ENCODE data around the gene COL1A1.

- no peak for TF ChIP-seq CTCF (conservative IDR thresholded peaks at IDR 0.05)
- no peak for TF ChIP-seq EZH2 (IDR thresholded peaks at IDR 0.05; ENCODE audit: low read depth)
Observed at GRCh38 chr17:50171371-50172071, 29.9 kb downstream of the COL1A1 start.
